GM21423 (cell line): ENCODE measurements around the gene ERMARD.

ENCODE experiments used
- ATAC-seq: cut with Tn5 transposase; IDR thresholded peaks from one replicate; pipeline ENCODE4 v1.9.1; 2021; ENCODE audit warnings: mild to moderate bottlenecking, moderate library complexity; ENCODE audit not compliant: unreplicated experiment

Gene ERMARD

GRCh38 chr6:169800668-169801395 lies 49.4 kb downstream of the ERMARD start:
- ATAC-seq, result no peak

GRCh38 chr6:169801396-169802160 lies 50.2 kb downstream of the ERMARD start:
- ATAC-seq, result no peak

DNA sequence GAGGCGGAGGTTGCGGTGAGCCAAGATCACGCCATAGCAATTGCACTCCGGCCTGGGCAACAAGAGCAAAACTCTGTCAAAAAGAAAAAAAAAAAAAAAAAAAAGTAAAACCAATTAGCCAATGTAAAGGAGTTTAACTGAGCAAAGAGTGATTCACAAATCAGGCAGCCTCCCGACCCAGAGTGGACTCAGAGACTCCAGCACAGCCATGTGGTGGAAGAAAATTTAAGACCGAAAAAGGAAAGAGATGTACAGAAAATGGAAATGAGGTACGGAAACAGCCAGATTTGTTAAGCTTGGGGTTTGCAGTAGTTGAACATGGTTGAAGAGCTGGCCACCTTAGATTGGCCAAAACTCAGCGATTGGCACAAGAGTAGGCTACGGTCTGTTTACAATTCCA lies 51.4 kb downstream of the ERMARD start:
- ATAC-seq, result no peak

- ATAC-seq, result peak; percentile 45
Observed at GRCh38 chr6:169803271-169803811, 51.9 kb downstream of the ERMARD start.

DNA sequence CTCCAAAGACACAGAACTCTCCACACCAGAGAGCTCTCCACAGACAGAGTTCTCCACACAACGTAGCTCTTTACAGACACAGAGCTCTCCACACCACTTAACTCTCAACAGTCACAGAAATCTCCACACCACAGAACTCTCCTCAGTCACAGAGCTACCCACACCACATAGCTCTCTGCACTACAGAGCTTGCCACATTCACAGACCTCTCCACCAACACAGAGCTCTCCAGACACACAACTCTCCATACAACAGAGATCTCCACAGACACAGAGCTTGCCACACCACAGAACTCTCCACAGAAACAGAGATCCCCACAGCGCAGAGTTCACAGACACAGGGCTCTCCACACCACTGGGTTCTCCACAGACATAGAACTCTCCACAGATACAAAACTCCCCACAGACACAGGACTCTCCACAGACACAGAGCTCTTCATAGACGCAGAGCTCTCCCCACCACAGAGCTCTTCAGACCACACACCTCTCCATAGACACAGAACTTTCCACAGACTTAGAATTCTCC lies 52.5 kb downstream of the ERMARD start:
- ATAC-seq, result peak; percentile 16

- no peak for ATAC-seq
Observed at GRCh38 chr6:169804427-169804826, 53.0 kb downstream of the ERMARD start.

GRCh38 chr6:169805242-169805838 lies 53.9 kb downstream of the ERMARD start:
- ATAC-seq, result no peak

- ATAC-seq, result no peak
Observed at GRCh38 chr6:169806701-169807100, 55.3 kb downstream of the ERMARD start.

DNA sequence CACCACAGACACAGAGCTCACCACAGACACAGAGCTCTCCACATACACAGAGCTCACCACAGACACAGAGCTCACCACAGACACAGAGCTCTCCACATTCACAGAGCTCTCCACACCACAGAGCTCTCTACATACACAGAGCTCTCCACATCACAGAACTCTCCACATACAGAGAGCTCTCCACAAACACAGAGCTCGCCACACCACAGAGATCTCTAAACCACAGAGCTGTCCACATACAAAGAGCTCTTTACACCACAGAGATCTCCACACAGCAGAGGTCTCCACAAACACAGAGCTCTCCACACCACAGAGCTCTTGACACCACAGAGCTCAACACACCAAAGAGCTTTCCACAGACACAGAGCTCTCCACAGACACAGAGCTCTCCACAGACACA lies 55.8 kb downstream of the ERMARD start:
- ATAC-seq, result no peak

- ATAC-seq, result no peak
Observed at GRCh38 chr6:169807699-169808607, 56.5 kb downstream of the ERMARD start.

- ATAC-seq, result no peak
Observed at GRCh38 chr6:169808608-169808967, 57.2 kb downstream of the ERMARD start.

GRCh38 chr6:169809386-169809785 lies 58.0 kb downstream of the ERMARD start:
- ATAC-seq, result no peak

- ATAC-seq, result no peak
Observed at GRCh38 chr6:169810066-169810989, 58.9 kb downstream of the ERMARD start.

DNA sequence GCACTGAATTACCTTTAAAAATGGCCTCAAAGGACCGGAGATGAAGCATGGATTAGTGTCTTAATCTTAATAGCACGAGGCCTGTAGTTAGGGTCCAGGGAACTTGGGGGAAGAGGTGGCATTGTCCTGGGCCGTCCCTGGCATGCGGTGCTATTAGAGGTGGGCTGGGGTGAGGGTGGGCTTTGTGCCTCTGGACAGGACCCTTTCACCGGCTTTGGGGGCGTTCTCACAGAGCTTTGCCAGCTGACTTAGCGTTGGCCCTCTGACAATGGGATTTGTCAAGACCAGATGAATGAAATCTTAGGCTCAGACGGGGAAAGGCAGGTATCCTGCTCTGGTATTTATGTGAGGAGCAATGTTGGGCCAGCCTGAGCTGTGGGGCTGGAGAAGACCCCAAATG lies 59.6 kb downstream of the ERMARD start:
- no peak for ATAC-seq

- ATAC-seq, result no peak
Observed at GRCh38 chr6:169811521-169812256, 60.3 kb downstream of the ERMARD start.

DNA sequence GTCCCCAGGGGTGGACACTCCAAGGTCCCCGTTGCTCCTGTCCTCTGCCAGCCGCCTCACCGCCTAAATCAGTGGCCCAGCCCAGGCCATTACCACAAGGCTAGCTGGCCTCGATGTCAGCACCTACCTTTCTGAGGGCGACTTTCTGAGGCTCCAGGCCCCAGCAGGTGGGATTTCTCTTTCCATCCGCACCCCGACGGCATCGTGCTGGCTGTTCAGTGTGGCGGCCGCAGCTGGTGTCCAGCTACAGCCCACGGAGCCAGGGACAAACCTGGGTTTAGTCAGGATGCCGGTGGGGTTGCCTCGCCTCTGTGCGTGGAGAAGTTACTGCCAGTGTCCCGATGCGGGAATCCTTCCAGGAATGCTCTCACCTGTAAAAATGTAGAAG lies 60.8 kb downstream of the ERMARD start:
- no peak for ATAC-seq

DNA sequence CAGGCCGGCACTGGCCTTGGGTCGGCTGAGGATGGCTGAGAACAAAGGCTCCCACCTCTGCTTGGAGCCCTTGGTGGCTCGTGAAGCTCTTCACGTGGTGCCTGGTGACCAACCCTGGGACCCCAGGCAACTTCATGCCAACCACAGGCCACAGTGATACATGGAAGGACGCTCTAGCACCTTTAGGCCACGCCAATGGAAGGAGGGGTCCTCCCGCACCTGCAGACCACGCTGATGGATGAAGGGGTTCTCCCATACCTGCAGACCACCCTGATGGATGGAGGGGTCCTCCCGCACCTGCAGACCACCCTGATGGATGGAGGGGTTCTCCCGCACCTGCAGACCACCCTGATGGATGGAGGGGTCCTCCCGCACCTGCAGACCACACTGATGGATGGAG lies 62.5 kb downstream of the ERMARD start:
- ATAC-seq, result no peak

DNA sequence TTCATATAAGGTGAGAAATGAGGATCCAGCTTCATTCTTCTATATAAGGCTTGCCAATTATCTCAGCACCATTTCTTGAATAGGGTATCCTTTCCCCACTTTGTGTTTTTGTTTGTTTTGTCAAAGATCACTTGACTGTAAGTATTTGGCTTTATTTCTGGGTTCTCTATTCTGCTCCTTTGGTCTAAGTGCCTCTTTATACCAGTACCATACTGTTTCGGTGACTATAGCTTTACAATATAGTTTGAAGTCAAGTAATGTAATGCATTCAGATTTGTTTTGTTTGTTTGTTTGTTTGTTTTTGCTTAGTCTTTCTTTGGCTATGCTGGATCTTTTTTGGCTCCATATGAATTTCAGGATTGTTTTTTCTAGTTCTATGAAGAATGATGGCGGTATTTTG lies 64.6 kb downstream of the ERMARD start:
- ATAC-seq, result no peak

- no peak for ATAC-seq
Observed at GRCh38 chr6:169816975-169817374, 65.6 kb downstream of the ERMARD start.
